ENCODE data around the gene ANKZF1.

The ANKZF1 gene

DNA sequence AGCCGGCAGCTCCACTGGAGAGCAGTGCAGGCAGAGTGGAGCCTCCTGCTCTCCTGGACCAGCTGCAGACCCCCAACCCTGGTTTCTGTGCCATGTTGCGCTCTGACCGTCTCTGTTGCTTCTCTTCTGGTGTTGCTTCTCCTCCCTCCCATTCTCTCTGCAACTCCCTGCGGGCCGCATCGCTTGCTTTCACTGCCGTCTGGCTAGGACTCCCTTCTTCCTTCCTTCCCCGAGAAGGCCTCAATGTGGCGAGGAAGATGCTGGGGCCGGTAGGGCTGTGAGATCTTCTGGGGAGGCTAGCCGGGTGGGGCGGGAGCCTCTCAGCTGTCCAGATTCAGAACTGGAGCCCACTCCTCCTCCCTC is 55.7 kb downstream of the ANKZF1 start:
- no peak for DNase-seq

DNA sequence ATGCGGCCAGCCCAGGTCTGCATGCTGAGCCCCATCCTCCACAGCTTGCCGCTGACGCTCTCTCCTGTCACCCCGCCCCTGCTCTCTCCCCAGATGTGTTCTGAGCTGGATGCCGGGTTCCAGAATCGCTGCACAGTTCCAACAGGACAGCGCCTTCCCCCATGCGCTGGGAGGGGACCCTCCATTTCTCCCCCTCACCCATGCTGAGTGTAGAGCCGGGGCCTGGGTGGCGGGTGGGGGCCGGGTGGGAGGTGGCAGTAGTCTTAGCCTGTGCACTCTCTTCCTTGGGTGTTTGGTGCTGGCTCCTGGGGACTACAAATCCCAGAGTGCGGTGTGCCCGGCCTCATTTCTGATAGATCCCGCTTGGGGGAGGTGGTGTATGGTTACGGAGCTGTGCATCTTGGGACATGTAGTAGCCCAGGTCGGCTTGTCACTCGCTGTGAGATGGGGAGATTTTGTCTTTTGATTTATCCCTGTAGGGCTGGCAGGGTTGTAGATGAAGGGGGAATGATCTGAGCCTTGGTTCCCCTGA is 56.4 kb downstream of the ANKZF1 start:
- no peak for DNase-seq
